Measurements from ENCODE around the gene POP4.

GRCh38 chr19:29645491-29645867 is 39.4 kb downstream of the POP4 start:
- no peak for TF ChIP-seq CTCF (IDR thresholded peaks at IDR 0.05 in 4 of 5, conservative IDR thresholded peaks at IDR 0.05 in 1 of 5)
- TF ChIP-seq POLR2A (IDR thresholded peaks at IDR 0.05), result no peak
